ENCODE data around the gene PCDH19. TPM values are rescaled to one million over a fixed set of nuclear protein-coding genes. Genes with fewer than 3 reads are reported as not detected.

The PCDH19 gene
- total RNA-seq, 2 experiments from 2014 or later: not detected

- Mint-ChIP-seq H3K4me3 (no peak overlapping the region), H3K27me3 (peaks cover 30% of the 10 kb centered on the region), H3K4me1 (ENCODE audit: low read depth) (peaks cover 3% of the 10 kb centered on the region), H3K9me3 (no peaks in the 10 kb centered on the region), H3K36me3 (ENCODE audit: low read depth) (no peaks in the 10 kb centered on the region), H3K27ac (no peak overlapping the region)
- ChIA-PET CTCF (interaction anchor here (0.9 to 3.9 kb wide), 5 partner anchors 12 to 355 kb away, joined by 3 to 22 read pairs (median 3); no protein-coding TSS in a partner anchor), POLR2A (no interaction called here)
- TF ChIP-seq, protein P1, sequence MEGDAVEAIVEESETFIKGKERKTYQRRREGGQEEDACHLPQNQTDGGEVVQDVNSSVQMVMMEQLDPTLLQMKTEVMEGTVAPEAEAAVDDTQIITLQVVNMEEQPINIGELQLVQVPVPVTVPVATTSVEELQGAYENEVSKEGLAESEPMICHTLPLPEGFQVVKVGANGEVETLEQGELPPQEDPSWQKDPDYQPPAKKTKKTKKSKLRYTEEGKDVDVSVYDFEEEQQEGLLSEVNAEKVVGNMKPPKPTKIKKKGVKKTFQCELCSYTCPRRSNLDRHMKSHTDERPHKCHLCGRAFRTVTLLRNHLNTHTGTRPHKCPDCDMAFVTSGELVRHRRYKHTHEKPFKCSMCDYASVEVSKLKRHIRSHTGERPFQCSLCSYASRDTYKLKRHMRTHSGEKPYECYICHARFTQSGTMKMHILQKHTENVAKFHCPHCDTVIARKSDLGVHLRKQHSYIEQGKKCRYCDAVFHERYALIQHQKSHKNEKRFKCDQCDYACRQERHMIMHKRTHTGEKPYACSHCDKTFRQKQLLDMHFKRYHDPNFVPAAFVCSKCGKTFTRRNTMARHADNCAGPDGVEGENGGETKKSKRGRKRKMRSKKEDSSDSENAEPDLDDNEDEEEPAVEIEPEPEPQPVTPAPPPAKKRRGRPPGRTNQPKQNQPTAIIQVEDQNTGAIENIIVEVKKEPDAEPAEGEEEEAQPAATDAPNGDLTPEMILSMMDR (IDR thresholded peaks at IDR 0.05): no peak
- DNase-seq (peak; percentile 31), ATAC-seq (no peak)
- intact Hi-C loops (cut with micrococcal nuclease): no loop called here
These were observed 3.2 kb upstream of the PCDH19 start for GRCh38 chrX:100413229-100413628.

DNA sequence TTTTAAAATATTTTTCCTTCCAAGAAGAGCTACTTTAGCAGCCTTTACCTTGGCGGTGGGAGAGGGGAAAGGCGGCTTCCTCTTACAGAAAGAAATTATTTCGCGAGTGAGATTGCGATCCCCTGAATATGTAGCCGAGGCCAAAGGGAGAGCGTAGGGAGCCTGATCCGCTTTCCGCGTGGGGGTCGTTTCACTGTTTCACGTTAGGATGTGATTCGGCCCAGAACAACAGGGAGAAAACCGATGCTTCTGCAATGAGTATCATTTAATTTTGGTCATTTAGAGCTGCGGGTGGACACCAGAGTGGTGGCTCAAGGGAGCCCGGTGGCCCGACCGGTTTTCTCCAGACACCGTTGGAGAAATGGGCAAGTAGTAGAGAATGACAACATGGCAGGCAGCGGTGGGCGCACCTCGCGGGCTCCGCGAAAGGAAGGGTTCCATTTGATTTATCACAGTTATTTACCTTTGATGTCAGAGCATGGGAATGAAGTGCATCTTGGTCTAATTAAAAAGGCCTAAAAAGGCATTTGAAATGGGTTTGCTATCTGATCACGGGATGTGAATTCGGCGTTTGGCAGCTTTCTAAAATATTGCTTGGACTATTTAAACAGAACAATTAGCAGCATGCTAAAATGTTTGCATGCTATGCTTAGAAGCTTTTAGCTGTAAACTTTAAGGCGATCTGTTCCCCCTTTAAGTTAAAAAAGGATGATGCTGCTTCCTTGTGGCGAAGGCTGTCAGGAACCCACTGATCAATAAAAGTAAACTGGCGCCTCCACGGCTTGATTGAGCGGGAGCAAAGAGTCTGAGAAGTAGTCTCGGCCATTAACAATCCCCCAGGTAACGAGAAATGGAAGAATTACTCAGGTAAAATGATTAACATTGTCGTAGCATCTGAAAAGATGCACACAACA lies 2.0 kb upstream of the PCDH19 start:
- TF ChIP-seq, protein P1 (IDR thresholded peaks at IDR 0.05): no peak
- ChIA-PET CTCF (interaction anchor here (3.9 kb wide), 1 partner anchor 44 kb away, joined by 22 read pairs; no protein-coding TSS in a partner anchor), POLR2A (no interaction called here)
- Mint-ChIP-seq H3K36me3 (ENCODE audit: low read depth) (no peaks in the 10 kb centered on the region), H3K4me3 (no peak overlapping the region), H3K4me1 (ENCODE audit: low read depth) (peaks cover 3% of the 10 kb centered on the region), H3K9me3 (no peaks in the 10 kb centered on the region), H3K27ac (no peak overlapping the region), H3K27me3 (peaks cover 41% of the 10 kb centered on the region)
- ATAC-seq (no peak), DNase-seq (no peak)
- intact Hi-C loops (cut with micrococcal nuclease): no loop called here

DNA sequence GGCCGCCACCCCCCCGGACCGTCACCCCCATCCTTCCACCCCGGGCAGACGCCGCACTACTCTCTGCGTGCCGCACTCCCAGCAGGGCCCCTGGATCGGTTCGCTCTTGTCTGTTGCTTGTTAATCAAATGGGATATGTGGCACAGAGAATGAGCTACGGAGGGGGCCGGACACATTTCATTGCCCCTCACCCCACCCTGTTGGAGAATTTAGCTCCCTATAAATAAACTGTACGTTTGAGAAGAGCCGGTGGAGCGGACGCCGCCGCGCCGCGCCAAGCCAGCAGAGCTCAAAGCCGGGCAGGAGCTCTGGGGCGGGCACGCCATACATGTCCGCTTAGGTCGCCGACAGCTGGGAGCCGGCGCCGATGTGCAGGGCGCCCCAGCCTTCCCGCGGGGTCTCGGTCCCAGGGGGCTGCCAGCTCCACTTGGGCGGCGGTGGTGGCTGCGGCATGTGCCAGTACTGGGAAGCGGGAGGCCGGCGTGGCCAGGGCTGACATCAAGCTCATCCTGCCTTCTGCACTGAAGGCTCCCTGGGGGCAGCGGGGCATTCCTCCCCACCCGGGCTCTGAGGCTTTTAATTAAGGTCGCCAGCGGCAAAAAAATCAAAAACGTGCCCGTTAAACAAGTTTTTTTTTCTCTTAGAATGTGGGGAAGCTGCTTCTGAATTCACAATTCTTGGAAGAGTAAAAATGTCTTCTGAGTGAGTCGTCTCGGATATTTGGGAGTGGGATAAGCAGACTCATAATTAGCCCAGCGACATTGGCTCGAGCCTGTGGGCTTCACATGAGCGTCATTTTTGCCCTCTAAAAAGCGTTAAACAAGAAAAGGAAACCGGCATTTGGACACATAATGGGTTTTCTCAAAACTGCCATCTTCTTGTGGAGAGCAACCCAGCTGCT lies 1.1 kb upstream of the PCDH19 start:
- ATAC-seq (no peak), DNase-seq (no peak)
- H3K4me1 Mint-ChIP-seq (ENCODE audit: low read depth): peaks cover 3% of the 10 kb centered on the region
- H3K4me3 Mint-ChIP-seq: no peak overlapping the region
- CTCF ChIA-PET: no interaction called here
- H3K36me3 Mint-ChIP-seq (ENCODE audit: low read depth): no peaks in the 10 kb centered on the region
- TF ChIP-seq, protein P1 (IDR thresholded peaks at IDR 0.05): no peak
- H3K9me3 Mint-ChIP-seq: peaks cover 1% of the 10 kb centered on the region
- H3K27ac Mint-ChIP-seq: no peak overlapping the region
- intact Hi-C loops (cut with micrococcal nuclease): no loop called here
- POLR2A ChIA-PET: no interaction called here
- peaks cover 48% of the 10 kb centered on the region for H3K27me3 Mint-ChIP-seq

GRCh38 chrX:100408713-100409609 lies 1.1 kb downstream of the PCDH19 start:
- peaks cover 3% of the 10 kb centered on the region for H3K4me1 Mint-ChIP-seq (ENCODE audit: low read depth)
- H3K27ac Mint-ChIP-seq: no peak overlapping the region
- peaks cover 1% of the 10 kb centered on the region for H3K9me3 Mint-ChIP-seq
- ChIA-PET POLR2A (no interaction called here), CTCF (no interaction called here)
- no peak for ATAC-seq
- TF ChIP-seq, protein P1 (IDR thresholded peaks at IDR 0.05): no peak
- peaks cover 54% of the 10 kb centered on the region for H3K27me3 Mint-ChIP-seq
- intact Hi-C loops (cut with micrococcal nuclease): no loop called here
- H3K4me3 Mint-ChIP-seq: no peak overlapping the region
- no peak for DNase-seq
- H3K36me3 Mint-ChIP-seq (ENCODE audit: low read depth): no peaks in the 10 kb centered on the region

Measured in activated CD8-positive, alpha-beta T cell treated with anti-CD3 and anti-CD28 coated beads for 36 hours (primary cell).